HG03378 (cell line): ENCODE data around the gene CRLF1.

Experiments
- ATAC-seq: cut with Tn5 transposase; IDR thresholded peaks from one replicate; pipeline ENCODE4 v1.9.1; 2021; ENCODE audit warnings: mild to moderate bottlenecking, moderate library complexity; ENCODE audit not compliant: unreplicated experiment

Gene CRLF1

DNA sequence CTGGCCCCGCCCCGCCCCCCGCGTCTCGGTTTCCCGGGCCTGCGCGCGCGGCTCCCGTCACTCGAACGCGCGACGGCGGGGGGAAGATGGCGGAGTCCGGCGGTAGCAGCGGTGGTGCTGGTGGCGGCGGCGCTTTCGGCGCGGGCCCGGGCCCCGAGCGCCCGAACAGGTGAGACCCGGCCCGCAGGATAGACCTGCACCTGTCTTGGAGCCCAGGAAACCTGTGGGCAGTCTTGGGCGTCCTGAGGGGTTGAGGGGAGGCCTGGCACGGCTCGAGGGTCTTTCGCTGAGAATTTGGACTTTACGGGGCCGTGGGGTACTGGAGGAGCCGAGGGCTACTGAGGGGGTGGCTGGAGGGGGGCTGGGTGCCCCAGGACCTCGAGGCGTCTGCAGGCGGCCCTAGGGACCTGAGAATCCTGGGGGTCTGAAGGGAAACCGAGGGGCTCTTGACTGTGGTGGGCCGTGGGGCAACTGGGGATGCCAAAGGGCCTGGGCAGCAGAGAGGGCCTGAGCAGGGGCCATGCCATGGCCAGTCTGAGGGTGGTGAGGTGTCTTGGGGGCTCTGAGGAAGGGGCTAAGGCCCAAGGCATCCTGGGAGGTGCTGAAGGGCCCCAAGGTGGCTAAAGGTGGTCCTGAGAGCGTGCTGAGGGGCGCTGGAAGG, 30.5 kb upstream of the CRLF1 start, which contains the start of gene KLHL26:
TSS of gene KLHL26 (plus strand) at position 60 of the 661 bp plus-strand sequence. CDS start at position 87, 27 bp downstream.
- no peak for ATAC-seq

DNA sequence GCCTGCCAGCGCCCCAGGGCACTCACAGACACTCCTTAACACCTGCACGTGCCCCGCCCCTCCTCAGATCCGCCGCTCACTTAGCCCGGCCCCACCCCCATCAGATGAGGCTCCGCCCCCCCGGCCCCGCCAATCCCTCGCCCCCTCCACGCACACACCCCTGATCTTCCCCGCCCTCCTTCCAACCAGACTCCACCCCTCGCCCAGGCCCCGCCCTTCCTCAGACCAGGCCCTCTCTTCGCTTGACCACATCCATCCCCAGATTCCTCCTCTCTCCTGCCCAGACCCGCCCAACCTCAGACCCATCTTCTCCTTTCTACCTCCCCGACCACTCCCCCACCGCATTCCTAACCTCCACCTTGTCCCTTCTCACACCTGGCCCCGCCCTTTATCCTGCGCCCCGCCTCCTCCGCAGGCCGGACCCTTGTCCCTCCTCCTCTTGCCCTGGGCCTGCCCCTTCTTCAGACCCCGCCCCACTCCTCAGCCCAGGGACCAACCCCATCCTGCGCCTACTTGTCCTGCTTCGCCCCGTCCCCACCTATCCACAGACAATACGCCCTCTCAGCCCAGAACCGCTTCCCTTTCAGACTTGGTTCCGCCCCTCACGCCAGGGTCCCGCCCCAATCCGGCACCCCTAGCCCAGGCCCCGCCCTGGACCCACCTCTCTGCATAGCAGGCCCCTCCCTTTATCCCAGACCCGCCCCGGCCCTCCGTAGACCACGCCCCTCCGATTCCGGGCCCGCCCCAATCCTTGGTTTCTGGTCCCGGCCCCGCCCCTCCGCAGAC, 29.8 kb upstream of the CRLF1 start:
- ATAC-seq, result peak; percentile 76

- ATAC-seq, result no peak
Observed at GRCh38 chr19:18635831-18636182, 29.2 kb upstream of the CRLF1 start.

DNA sequence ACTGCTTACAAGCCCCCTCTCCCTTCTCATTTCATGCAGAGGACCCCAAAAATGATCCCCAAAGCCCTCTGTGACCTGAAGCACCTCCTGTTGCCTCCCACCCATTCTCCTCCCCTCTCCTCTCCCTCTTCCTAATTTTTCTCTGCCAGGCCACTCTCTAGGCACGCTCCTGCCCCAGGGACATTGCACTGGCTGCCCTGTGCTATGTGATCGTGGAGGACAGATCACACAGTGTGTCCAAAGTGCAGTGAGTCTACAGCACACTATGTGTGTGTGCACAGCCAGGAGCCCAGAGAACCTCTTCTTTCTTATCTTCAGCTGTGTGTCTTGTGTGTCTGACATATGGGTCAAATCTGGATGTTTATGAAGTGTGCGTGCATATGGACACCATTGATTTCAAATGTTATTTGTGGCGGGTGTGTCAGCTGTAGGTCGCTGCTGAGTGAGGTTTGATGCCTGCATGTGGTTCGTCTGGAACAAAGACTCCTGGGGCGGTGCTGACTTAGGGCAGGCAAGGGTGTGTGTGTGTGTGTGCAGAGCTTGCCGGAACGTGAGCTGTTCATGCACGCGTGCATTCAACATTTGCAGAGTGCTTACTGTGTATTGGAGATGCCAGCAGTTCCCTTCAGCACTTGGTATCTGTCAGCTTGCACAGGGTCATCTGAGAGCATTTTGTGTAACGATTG, 28.2 kb upstream of the CRLF1 start:
- no peak for ATAC-seq

- ATAC-seq, result no peak
Observed at GRCh38 chr19:18633321-18633720, 26.7 kb upstream of the CRLF1 start.

- no peak for ATAC-seq
Observed at GRCh38 chr19:18629166-18630088, 22.8 kb upstream of the CRLF1 start.

DNA sequence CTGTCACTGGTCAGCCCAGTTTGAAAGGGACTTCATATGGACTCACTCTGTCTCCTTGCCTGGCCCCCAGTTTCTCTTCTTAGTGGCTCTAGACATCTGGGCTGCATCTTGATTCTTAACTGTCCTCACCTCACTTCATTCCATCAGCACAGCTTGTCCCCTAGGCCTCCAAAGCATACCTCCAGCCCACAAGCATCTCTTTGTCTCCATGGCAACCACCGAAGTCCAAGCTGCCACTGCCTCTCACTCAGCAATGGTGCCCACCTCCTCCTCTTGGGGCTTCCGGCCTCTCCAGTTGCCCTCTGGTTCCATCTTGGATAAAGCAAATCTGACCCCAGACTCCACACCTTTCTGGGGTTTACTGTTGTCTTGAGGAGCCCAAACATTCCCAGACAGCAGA, 20.3 kb upstream of the CRLF1 start:
- no peak for ATAC-seq

DNA sequence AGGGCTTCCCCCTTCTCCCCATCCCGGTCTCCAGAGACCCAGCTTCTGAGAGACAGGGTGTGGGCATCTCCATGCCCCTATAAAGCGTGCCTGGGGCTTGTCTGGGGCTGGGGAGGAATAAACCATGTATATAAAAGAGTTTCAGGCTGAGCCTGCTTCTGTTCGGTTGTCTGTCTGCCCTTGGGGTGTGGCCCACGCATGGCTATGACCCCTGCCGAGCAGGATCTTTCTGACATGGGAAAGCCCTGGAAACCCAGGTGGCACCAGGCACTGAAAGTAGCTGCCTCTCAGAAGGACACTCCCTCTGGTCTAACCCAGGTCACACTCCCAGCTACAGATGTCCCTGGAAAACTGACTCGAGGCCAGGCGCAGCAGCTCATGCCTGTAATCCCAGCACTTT, 14.3 kb upstream of the CRLF1 start:
- no peak for ATAC-seq

- no peak for ATAC-seq
Observed at GRCh38 chr19:18620311-18620710, 13.7 kb upstream of the CRLF1 start.

DNA sequence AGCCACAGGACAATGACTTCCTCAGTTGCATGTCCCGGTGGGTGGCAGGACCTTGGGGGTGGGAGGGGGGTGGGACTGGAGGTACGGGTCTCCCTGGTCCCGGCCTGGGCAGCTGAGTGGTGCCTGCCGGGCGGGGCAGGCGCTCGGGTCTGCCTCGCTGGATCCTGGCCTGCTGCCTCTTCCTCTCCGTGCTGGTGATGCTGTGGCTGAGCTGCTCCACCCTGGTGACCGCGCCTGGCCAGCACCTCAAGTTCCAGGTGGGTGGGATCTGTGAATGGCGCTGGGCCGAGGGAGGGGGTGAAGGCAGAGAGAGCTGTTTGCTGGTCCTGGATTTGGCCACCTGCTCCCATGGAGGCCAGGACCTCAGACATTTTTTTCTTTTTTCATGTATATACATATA, 11.6 kb upstream of the CRLF1 start:
- ATAC-seq, result no peak

GRCh38 chr19:18617562-18617961, 11.0 kb upstream of the CRLF1 start:
- ATAC-seq, result no peak

- ATAC-seq, result no peak
Observed at GRCh38 chr19:18616023-18616422, 9.4 kb upstream of the CRLF1 start.

DNA sequence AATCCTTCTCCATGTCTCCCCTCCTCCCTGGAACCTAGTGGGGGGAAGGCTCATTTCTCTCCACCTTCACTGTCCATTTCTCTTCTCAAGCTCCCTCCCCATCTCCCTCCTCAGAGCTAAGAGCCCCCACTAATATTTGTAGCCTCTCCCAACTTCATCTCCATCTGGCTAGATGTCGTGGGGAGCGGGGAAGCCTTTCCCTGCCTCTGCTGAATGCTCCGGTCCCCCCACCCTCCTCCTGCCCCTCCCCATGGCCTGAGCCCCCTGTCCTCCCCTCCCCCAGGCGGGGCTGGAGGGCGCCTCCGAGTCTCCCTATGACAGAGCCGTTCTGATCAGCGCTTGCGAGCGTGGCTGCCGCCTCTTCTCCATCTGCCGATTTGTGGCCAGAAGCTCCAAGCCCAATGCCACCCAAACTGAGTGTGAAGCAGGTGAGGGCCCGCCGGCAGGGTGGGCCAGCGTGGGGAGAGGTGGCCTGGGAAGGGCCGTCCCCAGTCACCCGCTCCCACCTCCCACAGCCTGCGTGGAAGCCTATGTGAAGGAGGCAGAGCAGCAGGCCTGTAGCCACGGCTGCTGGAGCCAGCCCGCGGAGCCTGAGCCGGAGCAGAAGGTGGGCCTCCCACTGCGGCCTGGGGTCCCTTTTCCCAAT, 7.1 kb upstream of the CRLF1 start:
- no peak for ATAC-seq

- no peak for ATAC-seq
Observed at GRCh38 chr19:18612772-18613588, 6.4 kb upstream of the CRLF1 start, which contains the start of gene TMEM59L. TSS of gene TMEM59L (plus strand) at chr19:18612870. CDS start at chr19:18612959, 89 bp downstream.

DNA sequence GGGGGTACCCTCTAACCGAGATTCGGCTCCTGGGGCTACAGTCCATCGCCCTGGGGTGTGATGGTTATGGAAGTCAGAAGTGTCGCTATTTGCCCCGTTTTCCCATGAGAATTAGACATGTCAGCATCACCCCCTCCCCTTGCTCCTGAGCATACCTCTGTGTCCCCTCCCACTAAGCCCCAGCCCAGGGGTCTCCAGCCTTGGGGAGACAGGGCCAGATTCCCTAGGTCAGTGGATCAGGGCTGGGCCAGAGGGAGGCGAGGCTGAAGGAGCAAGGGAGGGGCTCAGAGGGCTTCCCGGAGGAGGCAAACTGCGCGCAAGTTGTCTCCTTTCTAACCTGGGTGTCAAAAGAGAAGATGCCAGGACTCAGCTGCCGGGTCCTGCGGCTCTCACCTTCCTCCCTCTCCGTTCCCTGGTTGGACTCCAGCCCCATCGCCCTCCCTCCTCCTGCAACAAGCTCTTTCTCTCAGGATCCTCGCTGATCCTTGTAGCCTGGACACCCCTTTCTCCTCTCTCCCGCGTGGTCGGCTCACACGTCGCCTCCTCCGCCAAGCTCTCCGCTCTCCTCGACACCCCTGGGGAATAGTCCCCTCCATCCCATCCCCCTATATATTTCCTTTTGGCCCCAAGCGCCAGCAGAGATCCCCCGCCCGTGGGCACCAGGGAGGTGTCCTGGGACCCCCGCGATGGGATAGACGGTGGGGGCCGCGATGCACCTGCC, 5.6 kb upstream of the CRLF1 start:
- ATAC-seq, result no peak

DNA sequence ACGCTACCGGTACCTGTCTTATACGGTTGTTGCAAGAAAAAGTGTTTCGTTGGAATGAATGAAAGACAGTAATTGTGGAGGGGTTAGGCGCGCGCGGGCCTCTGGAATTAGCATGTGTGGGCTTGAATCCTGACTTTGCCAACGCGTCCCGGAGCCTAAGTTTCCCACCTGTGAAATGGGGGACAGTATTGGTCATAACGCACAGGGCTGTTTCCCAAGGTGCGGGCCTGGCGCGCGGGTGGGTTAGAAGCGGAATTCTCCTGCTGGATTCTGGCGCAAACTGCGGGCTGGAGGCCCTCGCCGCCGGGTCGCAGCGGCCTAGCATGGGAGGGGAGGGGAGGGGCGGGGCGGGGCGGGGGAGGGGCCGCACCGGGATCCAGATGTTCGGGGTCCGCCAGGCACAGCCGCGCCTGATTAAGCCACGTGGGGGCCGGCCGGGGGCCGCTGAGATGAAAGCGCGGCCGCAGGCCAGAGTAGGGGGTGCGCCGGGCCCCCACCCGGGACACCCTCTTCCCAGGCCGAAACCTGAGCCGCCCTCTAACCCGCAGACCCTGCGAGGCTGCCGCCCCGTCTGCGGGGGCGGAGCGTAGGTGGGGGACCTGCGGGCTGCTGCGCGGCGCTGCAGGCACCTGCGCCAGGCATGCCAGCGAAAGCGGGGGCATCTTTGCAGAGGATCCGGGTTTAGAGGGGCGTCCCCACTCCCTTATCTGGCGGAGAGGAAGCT, 4.9 kb upstream of the CRLF1 start:
- ATAC-seq, result no peak

DNA sequence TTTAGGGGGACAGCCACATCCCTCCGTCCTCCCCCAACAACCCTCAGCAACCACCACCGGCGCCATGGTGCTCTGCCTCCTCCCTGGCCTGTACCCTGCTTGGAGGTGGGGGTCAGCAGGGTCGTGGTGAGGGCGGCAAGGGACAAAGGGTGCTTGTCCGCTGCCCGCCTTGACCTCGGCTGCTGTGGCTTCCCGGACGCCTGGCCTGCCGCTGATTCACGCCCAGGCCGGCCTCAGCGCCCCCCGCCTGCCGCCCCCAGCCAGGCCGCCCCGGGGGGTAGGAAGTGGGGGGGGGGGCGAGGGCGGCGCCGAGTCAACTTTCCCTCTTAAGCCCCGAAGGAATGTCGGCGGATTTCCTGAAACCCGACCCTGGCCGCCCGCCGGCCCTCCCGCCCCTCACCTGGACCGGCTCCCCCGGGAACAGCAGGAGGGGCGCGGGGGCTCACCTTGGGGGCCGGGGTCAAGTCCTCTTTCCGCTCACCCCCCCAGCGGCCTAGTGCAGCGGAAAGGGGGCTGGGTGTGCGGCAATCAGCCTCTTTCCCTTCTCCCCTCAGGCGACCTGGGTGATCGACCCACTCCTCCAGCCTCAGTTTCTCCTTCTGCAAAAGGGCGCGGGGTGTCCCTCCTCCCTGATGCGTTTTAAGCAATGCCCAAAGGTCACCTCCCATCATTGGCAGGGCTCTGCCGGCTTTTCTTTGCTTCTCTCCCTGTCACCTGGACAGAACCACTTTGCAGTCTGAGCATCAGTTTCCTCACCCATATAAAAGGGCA, 4.1 kb upstream of the CRLF1 start:
- ATAC-seq, result no peak

DNA sequence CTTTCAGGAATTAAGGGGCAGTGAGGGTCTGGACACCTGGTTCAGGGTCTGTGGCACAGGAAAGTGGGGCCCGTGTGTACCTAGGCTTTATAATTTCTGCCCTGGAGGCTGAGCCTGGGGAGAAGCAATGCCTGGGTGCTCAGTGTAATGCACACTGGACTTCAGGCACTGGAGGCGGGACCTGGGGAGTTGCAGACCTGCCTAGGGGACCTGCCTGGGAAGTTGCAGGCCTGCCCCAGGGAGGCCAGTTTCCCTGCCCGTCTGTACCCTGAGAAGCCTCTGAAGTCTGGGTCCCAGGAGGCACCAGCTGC, 3.6 kb upstream of the CRLF1 start:
- no peak for ATAC-seq
